HL-60/S4 (cell line): ENCODE measurements around the gene VAMP8.
"Not testable (repeated sequence)": the region's sequence is repeated elsewhere in the genome, so short reads cannot be mapped to it uniquely, and the experiment has no call there.

Source experiments
- in situ Hi-C: fragments of 300-500 bp; cut with MboI; formaldehyde crosslinking; loops from 2 replicates; pipeline ENCODE4 v1.14.3; 2022; ENCODE audit warnings: low sequenced_read_pairs

The VAMP8 gene

GRCh38 chr2:85613717-85614515 is 36.5 kb downstream of the VAMP8 start:
- in situ Hi-C loops: no loop called here

- in situ Hi-C loops: not testable (repeated sequence)
These were observed 37.4 kb downstream of the VAMP8 start for GRCh38 chr2:85614757-85615156.

GRCh38 chr2:85615413-85615728 is 38.0 kb downstream of the VAMP8 start:
- in situ Hi-C loops: no loop called here

GRCh38 chr2:85617723-85618122 is 40.3 kb downstream of the VAMP8 start:
- in situ Hi-C loops: not testable (repeated sequence)

- in situ Hi-C loops: no loop called here
These were observed 42.2 kb downstream of the VAMP8 start for GRCh38 chr2:85619617-85620016.

- in situ Hi-C loops: no loop called here
These were observed 44.0 kb downstream of the VAMP8 start for GRCh38 chr2:85621338-85621737.

GRCh38 chr2:85623991-85624390 is 46.6 kb downstream of the VAMP8 start:
- in situ Hi-C loops: no loop called here

GRCh38 chr2:85628658-85629057 is 51.3 kb downstream of the VAMP8 start:
- in situ Hi-C loops: no loop called here

GRCh38 chr2:85631316-85631715 is 53.9 kb downstream of the VAMP8 start:
- in situ Hi-C loops: no loop called here
